T-helper 1 cell treated with Interleukin-12 subunit alpha and Interleukin-12 subunit beta and Interleukin-4 antibody, amounts not matched to agents 30 μg/mL and 1 μg/mL, for 36 hours (primary cell): ENCODE measurements around the gene KANK4.

Source experiments
- H3K27ac Mint-ChIP-seq: one replicate; pipeline ENCODE4 v1.8.0; 2021; ENCODE audit warnings: mild to moderate bottlenecking, mixed read lengths
- H3K27me3 Mint-ChIP-seq: one replicate; pipeline ENCODE4 v1.8.0; 2021; ENCODE audit warnings: low read depth, mixed read lengths
- H3K36me3 Mint-ChIP-seq: one replicate; pipeline ENCODE4 v1.8.0; 2021; ENCODE audit warnings: low read depth, mixed read lengths
- H3K4me1 Mint-ChIP-seq: one replicate; pipeline ENCODE4 v1.8.0; 2021; ENCODE audit warnings: low read depth, mixed read lengths
- H3K4me3 Mint-ChIP-seq: one replicate; pipeline ENCODE4 v1.8.0; 2021; ENCODE audit warnings: mild to moderate bottlenecking, moderate library complexity, mixed read lengths
- H3K9me3 Mint-ChIP-seq: one replicate; pipeline ENCODE4 v1.8.0; 2021; ENCODE audit warnings: mixed read lengths

KANK4 gene

DNA sequence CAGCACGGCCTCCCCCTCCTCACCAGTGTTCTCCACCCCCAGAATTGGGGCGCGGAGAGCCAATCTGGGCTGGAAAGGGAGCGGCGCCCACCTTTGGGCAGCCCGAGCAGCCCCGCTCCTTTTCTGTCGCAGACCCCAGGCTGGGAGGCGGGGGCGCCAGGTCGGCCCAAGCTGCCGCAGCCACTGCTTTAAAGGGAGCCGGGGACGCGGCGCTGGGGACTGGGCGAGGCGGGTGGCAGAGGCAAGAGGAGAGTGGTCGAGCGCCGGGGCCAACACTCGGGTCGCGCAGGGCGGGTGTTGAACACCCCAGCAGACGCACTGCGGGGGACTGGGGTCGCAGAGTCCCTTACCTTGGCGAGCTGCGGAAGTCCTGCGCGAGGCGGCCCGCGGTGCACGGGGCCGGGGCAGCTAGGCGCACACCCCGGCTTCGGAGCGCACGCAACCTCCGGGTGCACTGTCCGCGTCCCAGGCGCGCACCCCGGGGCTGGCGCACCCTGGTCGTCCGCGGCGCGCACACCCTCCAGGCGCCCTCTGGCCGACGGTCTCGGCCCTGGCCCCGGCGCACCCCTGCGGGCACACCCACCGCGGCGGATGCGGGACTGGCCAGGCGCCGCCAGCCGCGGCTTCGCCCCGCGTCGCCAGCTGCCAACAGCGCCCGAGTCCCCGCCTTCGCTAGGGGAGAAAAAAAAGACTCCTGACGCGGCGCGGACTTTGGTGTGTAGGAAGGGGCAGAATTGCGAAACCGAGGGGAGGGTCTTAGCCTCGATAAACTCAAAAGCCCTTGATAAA, at the start of gene KANK4:
Gene KANK4 (minus strand): TSS at position 679 of the 789 bp plus-strand sequence. CDS start 37,870 bp downstream, outside the sequence.
- Mint-ChIP-seq H3K36me3 (no peaks in the 10 kb centered on the region), H3K4me3 (no peak within 1 kb of the TSS), H3K27me3 (peaks cover 38% of the 10 kb centered on the region), H3K27ac (no peak within 1 kb of the TSS), H3K9me3 (no peaks in the 10 kb centered on the region), H3K4me1 (peaks cover 2% of the 10 kb centered on the region)

DNA sequence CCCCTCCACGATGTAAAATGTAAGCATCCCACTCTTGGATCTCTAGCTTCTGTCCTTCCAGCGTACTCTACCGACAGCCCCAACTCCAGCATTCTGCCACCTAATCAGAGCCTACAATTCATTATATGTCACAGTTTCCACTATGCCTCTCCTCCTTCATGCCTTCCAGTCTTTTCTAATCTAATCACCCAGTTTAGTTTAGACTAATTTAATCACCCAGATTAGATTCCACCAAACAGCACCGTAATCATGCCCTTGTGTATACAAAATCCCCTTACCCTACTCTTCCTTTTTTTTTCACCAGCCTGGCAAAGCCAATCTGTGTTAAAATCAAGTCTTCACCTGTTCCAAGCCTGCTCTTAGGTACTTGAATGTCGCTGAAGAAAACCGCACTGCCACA, 49.8 kb upstream of the KANK4 start:
- H3K9me3 Mint-ChIP-seq = no peaks in the 10 kb centered on the region
- peaks cover 9% of the 10 kb centered on the region for H3K27me3 Mint-ChIP-seq
- H3K4me1 Mint-ChIP-seq = no peaks in the 10 kb centered on the region
- H3K27ac Mint-ChIP-seq = no peak overlapping the region
- H3K4me3 Mint-ChIP-seq = no peak overlapping the region
- no peaks in the 10 kb centered on the region for H3K36me3 Mint-ChIP-seq

DNA sequence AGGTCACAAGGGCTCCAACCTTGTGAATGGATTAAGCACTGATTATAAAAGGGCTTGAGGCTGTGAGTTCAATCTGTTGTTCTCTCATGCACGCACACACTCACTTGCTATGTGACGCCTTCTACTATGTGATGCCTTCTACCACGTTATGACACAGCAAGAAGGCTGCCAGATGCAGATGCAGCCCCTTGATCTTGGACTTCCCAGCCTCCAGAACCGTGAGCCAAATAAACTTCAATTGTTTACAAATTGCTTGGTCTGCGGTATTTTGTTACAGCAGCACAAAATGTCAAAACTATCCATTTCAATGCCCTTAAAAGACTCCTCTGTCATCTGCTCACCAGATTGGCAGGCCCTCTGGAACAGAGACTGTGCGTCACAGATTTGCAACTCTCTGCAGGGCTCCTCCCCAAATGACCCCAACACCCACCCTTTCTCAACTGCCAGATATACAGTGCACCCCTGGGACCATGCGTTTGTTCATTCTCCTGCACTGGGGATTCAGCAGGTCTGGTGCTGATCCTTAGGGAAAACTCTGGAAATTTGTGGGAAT, 47.8 kb upstream of the KANK4 start:
- H3K27ac Mint-ChIP-seq = no peak overlapping the region
- peaks cover 9% of the 10 kb centered on the region for H3K27me3 Mint-ChIP-seq
- H3K36me3 Mint-ChIP-seq = no peaks in the 10 kb centered on the region
- H3K9me3 Mint-ChIP-seq = no peaks in the 10 kb centered on the region
- H3K4me1 Mint-ChIP-seq = no peaks in the 10 kb centered on the region
- H3K4me3 Mint-ChIP-seq = no peak overlapping the region

DNA sequence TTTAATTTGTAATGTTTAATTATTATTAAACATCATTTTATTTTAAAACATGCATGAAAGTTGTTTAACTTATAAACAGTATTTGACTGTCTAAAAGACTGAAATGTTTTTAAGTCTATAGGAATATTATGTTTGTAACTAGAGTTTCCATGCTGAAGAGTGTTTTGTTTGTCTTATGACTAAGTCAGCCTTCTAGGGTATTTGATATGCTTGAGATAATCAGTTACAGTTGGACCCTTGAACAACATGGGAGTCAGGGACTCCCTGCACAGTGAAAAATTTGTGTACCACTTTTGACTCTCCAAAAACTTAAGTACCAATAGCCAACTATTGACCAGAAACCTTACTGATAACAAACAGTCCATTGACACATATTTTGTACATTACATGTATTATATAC, 45.5 kb upstream of the KANK4 start:
- Mint-ChIP-seq H3K36me3 (no peaks in the 10 kb centered on the region), H3K27ac (no peak overlapping the region), H3K9me3 (no peaks in the 10 kb centered on the region), H3K4me3 (no peak overlapping the region), H3K4me1 (no peaks in the 10 kb centered on the region), H3K27me3 (peaks cover 9% of the 10 kb centered on the region)

DNA sequence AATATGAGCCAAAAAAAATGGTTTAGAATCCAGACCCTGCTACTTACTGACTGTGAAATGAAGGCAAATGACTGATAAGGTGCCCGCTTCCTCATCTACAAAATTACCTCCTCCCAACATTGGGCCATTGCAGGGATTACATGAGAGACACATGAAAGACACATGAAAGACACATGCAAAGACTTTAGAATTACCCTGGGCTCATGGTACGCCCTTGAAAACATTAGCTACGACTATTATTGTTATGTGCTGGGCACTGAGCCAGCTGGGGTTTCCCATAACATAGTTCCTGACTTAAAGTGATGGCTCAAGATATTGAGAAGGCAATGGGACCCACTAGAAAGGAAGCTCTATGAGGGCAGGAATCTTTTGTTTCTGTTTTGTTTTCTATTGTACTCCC, 43.7 kb upstream of the KANK4 start:
- H3K27me3 Mint-ChIP-seq = no peaks in the 10 kb centered on the region
- H3K27ac Mint-ChIP-seq = no peak overlapping the region
- H3K36me3 Mint-ChIP-seq = no peaks in the 10 kb centered on the region
- H3K4me3 Mint-ChIP-seq = no peak overlapping the region
- H3K4me1 Mint-ChIP-seq = no peaks in the 10 kb centered on the region
- H3K9me3 Mint-ChIP-seq = no peaks in the 10 kb centered on the region

DNA sequence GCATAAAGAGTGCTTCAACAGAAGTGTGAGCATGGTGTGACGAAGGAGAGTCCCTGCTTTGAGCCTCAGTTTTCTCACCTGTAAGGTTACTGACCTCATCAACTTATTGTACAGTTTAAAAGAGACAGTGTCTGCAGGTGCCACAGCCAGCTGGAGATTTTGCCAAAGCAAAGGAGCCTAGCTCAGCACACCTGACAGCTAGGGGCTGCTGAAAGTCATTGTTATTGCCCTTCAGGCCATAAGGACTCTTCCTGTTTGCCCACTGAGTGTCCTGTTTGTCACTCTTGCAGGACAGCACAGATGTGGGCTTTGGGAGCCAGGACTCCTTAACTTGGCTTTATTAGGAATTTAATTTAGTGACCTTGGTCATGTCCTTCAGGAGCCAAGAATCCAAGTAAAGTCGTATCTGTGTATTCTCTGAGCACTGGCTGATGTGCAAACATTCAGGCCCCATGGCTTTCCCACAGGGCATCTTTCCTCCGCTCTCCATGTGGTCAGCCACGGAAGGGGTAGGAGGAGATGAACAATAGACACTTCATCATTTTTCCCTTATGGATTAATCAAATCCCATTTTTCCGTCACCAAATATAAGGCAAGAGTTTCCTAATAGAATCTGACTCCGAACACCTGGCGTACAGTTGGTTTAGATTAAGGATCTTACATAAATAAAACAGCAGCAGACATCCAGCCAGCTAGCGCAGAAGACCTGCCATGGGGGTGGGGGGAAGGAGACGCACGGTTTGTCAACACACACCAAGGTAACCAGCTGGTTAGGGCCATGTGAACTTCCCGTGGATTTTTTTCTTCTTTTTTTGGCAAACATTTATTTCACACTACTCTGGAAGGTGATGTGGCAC, 43.1 kb upstream of the KANK4 start:
- Mint-ChIP-seq H3K27ac (no peak overlapping the region), H3K4me1 (no peaks in the 10 kb centered on the region), H3K9me3 (no peaks in the 10 kb centered on the region), H3K4me3 (no peak overlapping the region), H3K36me3 (no peaks in the 10 kb centered on the region), H3K27me3 (no peaks in the 10 kb centered on the region)

DNA sequence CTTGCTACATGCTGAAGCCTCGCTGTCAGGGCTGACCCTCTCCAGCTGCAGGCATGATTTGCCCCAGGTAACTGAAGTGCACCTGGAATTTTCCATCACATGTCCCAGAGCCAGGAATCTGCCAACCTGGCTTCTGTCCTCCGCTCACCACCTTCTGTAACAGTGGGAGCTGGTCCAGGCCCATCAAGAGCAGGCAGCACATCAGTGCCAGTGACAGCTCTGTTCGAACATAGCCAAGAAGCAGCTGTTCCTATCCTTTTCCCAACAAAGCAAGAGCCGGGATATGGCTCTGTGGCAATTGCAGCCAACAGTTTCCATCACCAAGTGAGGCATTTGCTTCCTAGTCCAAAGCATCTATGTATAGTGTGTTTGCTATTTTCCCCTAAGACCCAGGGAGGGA, 42.2 kb upstream of the KANK4 start:
- H3K27me3 Mint-ChIP-seq = no peaks in the 10 kb centered on the region

DNA sequence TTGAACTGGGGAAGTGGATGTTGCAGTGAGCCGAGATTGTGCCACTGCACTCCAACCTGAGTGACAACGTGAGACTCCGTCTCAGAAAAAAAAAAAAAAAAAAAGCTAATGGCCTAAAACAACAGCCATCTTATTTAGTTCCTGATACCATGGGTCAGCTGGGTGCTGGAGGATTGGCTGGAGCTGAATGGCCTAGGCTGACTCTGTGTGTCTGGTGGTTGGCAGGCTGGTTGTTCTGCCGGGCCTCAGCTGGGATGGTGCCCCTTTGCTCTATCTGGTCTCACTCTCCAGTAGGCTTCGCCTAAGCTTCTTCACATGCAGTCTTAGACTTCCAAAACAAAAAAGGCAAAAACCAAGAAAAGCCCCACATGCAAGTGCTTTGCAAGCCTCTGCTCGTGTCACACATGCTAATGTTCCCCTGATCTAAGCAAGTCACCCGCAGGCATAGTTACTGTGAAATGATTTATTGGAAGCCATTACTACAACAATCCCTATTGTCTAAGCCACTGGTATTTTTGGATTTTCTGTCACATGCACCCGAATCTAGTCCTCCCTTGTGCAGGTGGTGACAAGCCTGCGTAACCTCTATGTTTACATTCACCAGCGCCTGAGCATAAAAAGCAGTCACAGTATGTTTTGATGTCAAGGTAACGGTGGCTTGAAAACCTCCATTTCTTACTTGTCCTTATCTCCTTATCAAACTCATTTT, 39.6 kb upstream of the KANK4 start:
- H3K27me3 Mint-ChIP-seq = no peaks in the 10 kb centered on the region
- H3K4me1 Mint-ChIP-seq = no peaks in the 10 kb centered on the region
- H3K27ac Mint-ChIP-seq = no peak overlapping the region
- H3K9me3 Mint-ChIP-seq = no peaks in the 10 kb centered on the region
- no peak overlapping the region for H3K4me3 Mint-ChIP-seq
- no peaks in the 10 kb centered on the region for H3K36me3 Mint-ChIP-seq

More for the DNA sequence above, 42.2 kb upstream of the KANK4 start:
- no peak overlapping the region for H3K4me3 Mint-ChIP-seq
- H3K36me3 Mint-ChIP-seq = no peaks in the 10 kb centered on the region
- no peak overlapping the region for H3K27ac Mint-ChIP-seq
- H3K9me3 Mint-ChIP-seq = no peaks in the 10 kb centered on the region
- H3K4me1 Mint-ChIP-seq = no peaks in the 10 kb centered on the region

DNA sequence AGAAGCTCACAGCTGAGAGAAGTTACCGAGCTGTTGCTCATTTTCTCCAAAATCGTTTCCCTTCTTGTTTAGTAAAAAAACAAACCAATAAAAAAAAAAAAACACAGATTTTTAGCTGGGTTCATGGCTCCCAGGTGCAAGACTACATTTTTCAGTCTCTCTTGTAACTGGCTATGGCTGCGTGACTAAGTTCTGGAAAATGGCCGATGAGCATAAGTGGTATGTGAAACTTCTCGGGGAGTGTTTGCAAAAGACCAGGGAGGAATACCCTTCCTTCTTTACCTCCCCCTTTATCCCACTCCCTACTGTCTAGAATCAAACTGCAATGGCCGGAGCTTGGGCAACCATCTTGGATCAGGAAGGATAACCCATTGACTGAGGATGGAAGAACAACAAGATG, 38.7 kb upstream of the KANK4 start:
- Mint-ChIP-seq H3K4me3 (no peak overlapping the region), H3K27me3 (no peaks in the 10 kb centered on the region), H3K4me1 (no peaks in the 10 kb centered on the region), H3K36me3 (no peaks in the 10 kb centered on the region), H3K9me3 (no peaks in the 10 kb centered on the region), H3K27ac (no peak overlapping the region)

DNA sequence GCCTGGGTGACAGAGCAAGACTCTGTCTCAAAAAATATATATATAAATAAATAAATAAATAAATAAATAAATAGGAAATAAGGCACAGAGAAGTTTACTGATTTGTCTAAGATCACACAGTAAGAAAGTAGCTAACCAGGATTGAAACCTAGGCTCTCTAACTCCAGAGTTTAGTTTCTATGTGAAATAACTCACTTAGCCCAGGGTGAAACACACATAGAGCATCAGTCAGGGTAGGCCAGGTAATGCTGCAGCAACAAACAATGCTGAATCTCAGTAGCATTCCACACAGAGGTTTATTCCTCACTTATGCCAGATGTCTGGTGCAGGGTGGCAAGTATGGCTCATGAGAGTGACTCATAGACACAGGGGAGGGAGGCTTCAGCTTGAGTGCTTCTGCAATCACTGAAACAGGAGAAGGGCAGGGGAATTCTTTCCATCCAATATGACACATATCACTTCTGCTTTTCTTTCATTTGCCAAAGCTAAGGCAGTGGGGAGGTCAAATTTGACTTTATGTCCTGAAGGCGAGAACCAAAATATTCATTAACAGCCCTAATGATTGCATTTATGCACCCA, 37.1 kb upstream of the KANK4 start:
- H3K9me3 Mint-ChIP-seq = no peaks in the 10 kb centered on the region
- no peaks in the 10 kb centered on the region for H3K4me1 Mint-ChIP-seq
- no peaks in the 10 kb centered on the region for H3K27me3 Mint-ChIP-seq
- no peak overlapping the region for H3K4me3 Mint-ChIP-seq
- H3K36me3 Mint-ChIP-seq = no peaks in the 10 kb centered on the region
- H3K27ac Mint-ChIP-seq = no peak overlapping the region

DNA sequence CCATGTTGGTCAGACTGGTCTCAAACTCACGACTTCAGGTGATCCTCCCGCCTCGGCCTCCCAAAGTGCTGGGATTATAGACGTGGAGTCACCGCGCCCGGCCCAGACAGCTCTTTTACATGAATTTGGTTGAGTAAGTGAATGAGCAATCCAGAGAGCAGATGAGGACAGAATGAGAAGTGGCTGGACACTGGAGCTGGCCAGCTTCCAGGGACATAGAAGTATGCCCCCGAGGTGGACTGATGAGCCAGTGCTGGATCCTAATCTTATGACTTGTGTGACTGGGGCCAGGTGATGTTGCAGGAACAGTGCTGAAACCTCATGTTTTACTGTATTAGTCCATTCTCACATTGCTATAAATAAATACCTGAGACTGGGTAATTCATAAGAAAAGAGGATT, 35.9 kb upstream of the KANK4 start:
- H3K27ac Mint-ChIP-seq = no peak overlapping the region
- no peaks in the 10 kb centered on the region for H3K4me1 Mint-ChIP-seq
- H3K36me3 Mint-ChIP-seq = no peaks in the 10 kb centered on the region
- H3K27me3 Mint-ChIP-seq = no peaks in the 10 kb centered on the region
- no peak overlapping the region for H3K4me3 Mint-ChIP-seq
- H3K9me3 Mint-ChIP-seq = no peaks in the 10 kb centered on the region

DNA sequence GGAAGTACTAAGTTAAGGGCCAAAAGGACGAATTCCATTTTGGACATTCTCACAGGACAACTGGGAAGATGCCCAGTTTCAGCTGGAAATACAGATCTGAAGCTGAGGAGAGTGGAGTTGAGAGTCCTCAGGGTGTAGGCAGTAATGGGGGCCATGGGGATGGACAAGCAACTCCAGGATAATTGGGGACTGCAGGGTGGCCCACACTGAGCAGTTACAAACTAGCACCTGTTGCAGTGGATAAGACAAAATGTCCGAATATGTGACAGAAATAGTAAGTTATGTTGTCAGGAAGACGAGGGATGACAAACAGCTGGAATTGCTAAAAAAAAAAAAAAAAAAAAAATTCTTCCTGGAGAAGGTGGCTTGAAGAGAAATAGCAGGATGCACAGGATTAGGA, 34.6 kb upstream of the KANK4 start:
- no peaks in the 10 kb centered on the region for H3K4me1 Mint-ChIP-seq
- H3K36me3 Mint-ChIP-seq = no peaks in the 10 kb centered on the region
- H3K27me3 Mint-ChIP-seq = no peaks in the 10 kb centered on the region
- no peak overlapping the region for H3K27ac Mint-ChIP-seq
- H3K4me3 Mint-ChIP-seq = no peak overlapping the region
- no peaks in the 10 kb centered on the region for H3K9me3 Mint-ChIP-seq

DNA sequence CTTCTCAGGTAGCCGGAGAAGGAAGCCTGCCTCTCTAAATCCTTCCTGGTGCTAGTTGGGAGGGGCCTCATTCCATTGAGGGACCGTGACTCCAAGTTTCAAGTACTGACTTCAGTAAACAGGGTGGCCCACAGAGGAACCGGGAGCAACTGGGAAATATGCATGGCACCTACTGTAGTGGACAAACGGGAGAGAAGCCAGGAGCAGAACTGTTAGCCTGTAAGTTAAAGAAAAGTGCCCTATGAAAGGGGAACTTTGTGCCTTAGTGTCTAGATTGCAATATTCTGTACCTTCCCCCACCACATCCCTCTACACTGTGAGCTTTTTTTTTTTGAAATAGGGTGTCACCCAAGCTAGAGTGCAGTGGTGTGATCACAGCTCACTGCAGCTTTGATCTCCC, 33.2 kb upstream of the KANK4 start:
- Mint-ChIP-seq H3K36me3 (no peaks in the 10 kb centered on the region), H3K27ac (no peak overlapping the region), H3K4me1 (no peaks in the 10 kb centered on the region), H3K9me3 (no peaks in the 10 kb centered on the region), H3K4me3 (no peak overlapping the region), H3K27me3 (no peaks in the 10 kb centered on the region)
